ENCODE measurements around the gene GNGT1. TPM values are rescaled to one million over a fixed set of nuclear protein-coding genes. Genes with fewer than 3 reads are reported as not detected.

Gene GNGT1
- total and polyA plus RNA-seq, 2 of the 13 experiments (the other 11 are each of a cell fraction or from before 2014, with no cell fraction given) = not detected

GRCh38 chr7:93944673-93945072 lies 38.3 kb downstream of the GNGT1 start (continued):
- TF ChIP-seq, protein P1, sequence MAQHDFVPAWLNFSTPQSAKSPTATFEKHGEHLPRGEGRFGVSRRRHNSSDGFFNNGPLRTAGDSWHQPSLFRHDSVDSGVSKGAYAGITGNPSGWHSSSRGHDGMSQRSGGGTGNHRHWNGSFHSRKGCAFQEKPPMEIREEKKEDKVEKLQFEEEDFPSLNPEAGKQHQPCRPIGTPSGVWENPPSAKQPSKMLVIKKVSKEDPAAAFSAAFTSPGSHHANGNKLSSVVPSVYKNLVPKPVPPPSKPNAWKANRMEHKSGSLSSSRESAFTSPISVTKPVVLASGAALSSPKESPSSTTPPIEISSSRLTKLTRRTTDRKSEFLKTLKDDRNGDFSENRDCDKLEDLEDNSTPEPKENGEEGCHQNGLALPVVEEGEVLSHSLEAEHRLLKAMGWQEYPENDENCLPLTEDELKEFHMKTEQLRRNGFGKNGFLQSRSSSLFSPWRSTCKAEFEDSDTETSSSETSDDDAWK (CRISPR knock-in tag; IDR thresholded peaks at IDR 0.05) = no peak
- TF ChIP-seq ZNF652 (CRISPR knock-in tag; IDR thresholded peaks at IDR 0.05; ENCODE audit: borderline replicate concordance, low read depth) (no peak), ETV6 (CRISPR knock-in tag; conservative IDR thresholded peaks at IDR 0.05) (no peak), ZNF788 (CRISPR knock-in tag; IDR thresholded peaks at IDR 0.05; ENCODE audit: borderline replicate concordance) (no peak)
- TF ChIP-seq, protein P2, sequence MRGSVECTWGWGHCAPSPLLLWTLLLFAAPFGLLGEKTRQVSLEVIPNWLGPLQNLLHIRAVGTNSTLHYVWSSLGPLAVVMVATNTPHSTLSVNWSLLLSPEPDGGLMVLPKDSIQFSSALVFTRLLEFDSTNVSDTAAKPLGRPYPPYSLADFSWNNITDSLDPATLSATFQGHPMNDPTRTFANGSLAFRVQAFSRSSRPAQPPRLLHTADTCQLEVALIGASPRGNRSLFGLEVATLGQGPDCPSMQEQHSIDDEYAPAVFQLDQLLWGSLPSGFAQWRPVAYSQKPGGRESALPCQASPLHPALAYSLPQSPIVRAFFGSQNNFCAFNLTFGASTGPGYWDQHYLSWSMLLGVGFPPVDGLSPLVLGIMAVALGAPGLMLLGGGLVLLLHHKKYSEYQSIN (CRISPR knock-in tag; IDR thresholded peaks at IDR 0.05; ENCODE audit: borderline replicate concordance) = no peak

DNA sequence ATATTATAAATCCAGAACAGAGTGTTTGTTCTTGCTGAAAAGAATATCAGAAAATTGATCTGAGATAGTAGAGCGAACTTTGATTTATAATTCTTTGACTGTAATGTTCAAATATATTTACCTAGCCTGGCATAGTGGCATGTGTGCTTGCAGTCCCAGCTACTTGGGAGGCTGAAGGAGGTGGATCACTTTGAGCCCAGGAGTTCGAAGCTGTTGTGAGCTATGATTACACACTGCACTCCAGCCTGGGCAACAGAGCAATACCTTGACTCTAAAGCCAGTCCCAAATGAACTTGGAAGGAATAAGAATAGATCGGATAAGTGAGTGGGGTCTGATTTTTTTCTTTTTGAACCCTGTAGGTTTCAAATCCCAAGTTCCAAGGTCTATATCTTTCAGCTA lies 38.7 kb downstream of the GNGT1 start:
- in situ Hi-C loops (cut with HindIII; ENCODE audit: extremely low pct_ligation_motif_present, low pct_unique_long_range_greater_than_20kb) = no loop called here
- Histone ChIP-seq H3K79me2 (ENCODE audit: insufficient read depth, low read length) (no peaks in the 10 kb centered on the region), H3K4me3 (replicated peaks in 1 of 3; ENCODE audit: insufficient read depth in 1 of 3, low read depth in 2 of 3, low read length in 3 of 3) (no peak overlapping the region), H3K27ac (ENCODE audit: extremely low read length, insufficient read depth, low read length) (no peak overlapping the region), H3K9ac (ENCODE audit: insufficient read depth, low read depth, low read length) (no peak overlapping the region), H3K4me1 (ENCODE audit: insufficient read depth, low read length) (no peaks in the 10 kb centered on the region), H3K36me3 (replicated peaks in 1 of 2; ENCODE audit: control insufficient read depth in 1 of 2, insufficient read depth in 2 of 2, low read length in 2 of 2) (no peaks in the 10 kb centered on the region), H3K4me2 (ENCODE audit: low read depth, low read length) (no peak overlapping the region), H4K20me1 (ENCODE audit: insufficient read depth, low read length) (no peaks in the 10 kb centered on the region), H3K27me3 (ENCODE audit: control insufficient read depth in 1 of 2, insufficient read depth in 2 of 2, low read length in 2 of 2) (no peaks in the 10 kb centered on the region), H2AFZ (ENCODE audit: low read length) (no peak overlapping the region), H3K9me3 (ENCODE audit: low read length) (no peaks in the 10 kb centered on the region)
- intact Hi-C loops (cut with micrococcal nuclease; ENCODE audit: unreplicated experiment) = no loop called here
- ChIA-PET POLR2A (no interaction called here), CTCF (ENCODE audit: low intra/inter-chr PET ratio, low total read pairs) (no interaction called here)
- no peak for DNase-seq (ENCODE audit: low spot score)
- WGBS (ENCODE audit: low lambda C conversion rate) = 0% methylated on average over 3 of the region's 3 CpGs
- BruUV-seq (replicated peaks) = no TSS peak
- FAIRE-seq = no peak
- ATAC-seq = no peak
- TF ChIP-seq, protein P3, sequence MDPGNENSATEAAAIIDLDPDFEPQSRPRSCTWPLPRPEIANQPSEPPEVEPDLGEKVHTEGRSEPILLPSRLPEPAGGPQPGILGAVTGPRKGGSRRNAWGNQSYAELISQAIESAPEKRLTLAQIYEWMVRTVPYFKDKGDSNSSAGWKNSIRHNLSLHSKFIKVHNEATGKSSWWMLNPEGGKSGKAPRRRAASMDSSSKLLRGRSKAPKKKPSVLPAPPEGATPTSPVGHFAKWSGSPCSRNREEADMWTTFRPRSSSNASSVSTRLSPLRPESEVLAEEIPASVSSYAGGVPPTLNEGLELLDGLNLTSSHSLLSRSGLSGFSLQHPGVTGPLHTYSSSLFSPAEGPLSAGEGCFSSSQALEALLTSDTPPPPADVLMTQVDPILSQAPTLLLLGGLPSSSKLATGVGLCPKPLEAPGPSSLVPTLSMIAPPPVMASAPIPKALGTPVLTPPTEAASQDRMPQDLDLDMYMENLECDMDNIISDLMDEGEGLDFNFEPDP (CRISPR knock-in tag; conservative IDR thresholded peaks at IDR 0.05) = no peak
- TF ChIP-seq, protein P4, sequence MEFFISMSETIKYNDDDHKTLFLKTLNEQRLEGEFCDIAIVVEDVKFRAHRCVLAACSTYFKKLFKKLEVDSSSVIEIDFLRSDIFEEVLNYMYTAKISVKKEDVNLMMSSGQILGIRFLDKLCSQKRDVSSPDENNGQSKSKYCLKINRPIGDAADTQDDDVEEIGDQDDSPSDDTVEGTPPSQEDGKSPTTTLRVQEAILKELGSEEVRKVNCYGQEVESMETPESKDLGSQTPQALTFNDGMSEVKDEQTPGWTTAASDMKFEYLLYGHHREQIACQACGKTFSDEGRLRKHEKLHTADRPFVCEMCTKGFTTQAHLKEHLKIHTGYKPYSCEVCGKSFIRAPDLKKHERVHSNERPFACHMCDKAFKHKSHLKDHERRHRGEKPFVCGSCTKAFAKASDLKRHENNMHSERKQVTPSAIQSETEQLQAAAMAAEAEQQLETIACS (CRISPR knock-in tag; IDR thresholded peaks at IDR 0.05) = no peak
- TF ChIP-seq ZNF768 (CRISPR knock-in tag; IDR thresholded peaks at IDR 0.05) (no peak), ZNF800 (CRISPR knock-in tag; IDR thresholded peaks at IDR 0.05) (no peak), MYC (CRISPR knock-in tag; IDR thresholded peaks at IDR 0.05; ENCODE audit: borderline replicate concordance) (no peak), ZNF430 (CRISPR knock-in tag; IDR thresholded peaks at IDR 0.05) (no peak), DDIT3 (CRISPR knock-in tag; IDR thresholded peaks at IDR 0.05) (no peak), ZNF143 (CRISPR knock-in tag; IDR thresholded peaks at IDR 0.05) (no peak)
- TF ChIP-seq, protein P5, sequence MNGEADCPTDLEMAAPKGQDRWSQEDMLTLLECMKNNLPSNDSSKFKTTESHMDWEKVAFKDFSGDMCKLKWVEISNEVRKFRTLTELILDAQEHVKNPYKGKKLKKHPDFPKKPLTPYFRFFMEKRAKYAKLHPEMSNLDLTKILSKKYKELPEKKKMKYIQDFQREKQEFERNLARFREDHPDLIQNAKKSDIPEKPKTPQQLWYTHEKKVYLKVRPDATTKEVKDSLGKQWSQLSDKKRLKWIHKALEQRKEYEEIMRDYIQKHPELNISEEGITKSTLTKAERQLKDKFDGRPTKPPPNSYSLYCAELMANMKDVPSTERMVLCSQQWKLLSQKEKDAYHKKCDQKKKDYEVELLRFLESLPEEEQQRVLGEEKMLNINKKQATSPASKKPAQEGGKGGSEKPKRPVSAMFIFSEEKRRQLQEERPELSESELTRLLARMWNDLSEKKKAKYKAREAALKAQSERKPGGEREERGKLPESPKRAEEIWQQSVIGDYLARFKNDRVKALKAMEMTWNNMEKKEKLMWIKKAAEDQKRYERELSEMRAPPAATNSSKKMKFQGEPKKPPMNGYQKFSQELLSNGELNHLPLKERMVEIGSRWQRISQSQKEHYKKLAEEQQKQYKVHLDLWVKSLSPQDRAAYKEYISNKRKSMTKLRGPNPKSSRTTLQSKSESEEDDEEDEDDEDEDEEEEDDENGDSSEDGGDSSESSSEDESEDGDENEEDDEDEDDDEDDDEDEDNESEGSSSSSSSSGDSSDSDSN (CRISPR knock-in tag; IDR thresholded peaks at IDR 0.05) = no peak

Data from HepG2 (cell line).